Measurements from ENCODE around the gene FBXW8.

GRCh38 chr12:116901612-116902011 lies 9.1 kb upstream of the FBXW8 start:
- TF ChIP-seq CTCF (IDR thresholded peaks at IDR 0.05), result no peak
- no peak for TF ChIP-seq EZH2 (IDR thresholded peaks at IDR 0.05; ENCODE audit: borderline replicate concordance, insufficient read depth, low read depth, low read length, poor library complexity, severe bottlenecking)
